SKM-1 treated with dmso at 0.1 percent for 144 hours (cell line): ENCODE measurements around the gene PRPF19.

Source experiments
- DNase-seq: peaks from one replicate; lab custom pipeline; 2025; ENCODE audit not compliant: unreplicated experiment; lab: John Stamatoyannopoulos, UW

The PRPF19 gene

DNA sequence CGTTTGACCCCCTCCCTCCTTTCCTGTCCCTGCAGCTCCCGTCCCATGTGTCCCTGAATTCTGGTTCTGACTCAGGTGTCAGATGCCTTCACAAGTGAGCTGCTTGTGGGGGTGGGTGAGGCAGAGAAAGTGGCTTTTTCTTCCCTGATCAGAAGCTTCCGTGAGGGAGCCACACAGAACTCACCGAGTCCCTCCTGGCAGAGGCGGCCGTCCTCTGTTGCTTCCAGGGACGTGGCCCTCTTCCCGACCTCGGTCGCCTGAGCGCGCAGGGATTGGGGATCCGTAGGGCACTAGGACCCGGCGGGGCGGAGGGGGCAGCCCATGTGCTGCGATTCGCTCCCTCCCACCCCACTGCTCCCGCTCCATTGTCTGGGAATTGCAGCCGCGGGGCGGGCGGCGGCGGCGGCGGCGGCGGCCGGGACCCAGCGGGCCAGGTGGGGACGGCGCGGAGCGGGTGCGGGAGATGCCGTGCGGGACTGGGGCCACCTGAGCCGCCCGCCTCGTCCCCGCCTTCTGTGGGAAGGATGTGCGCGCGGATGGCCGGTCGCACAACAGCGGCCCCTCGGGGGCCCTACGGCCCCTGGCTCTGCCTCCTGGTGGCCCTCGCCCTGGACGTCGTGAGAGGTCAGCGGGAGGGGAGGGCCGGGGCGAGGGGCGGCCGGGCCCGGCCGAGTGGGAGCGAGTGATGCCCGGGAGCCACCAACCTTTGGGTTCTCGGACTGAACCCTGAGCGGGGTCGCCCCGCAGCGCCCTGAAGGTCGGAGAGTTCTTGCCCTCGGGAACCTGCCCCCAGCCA, 17.9 kb upstream of the PRPF19 start, which contains the start of gene TMEM132A:
TSS of gene TMEM132A (plus strand) at position 351 of the 796 bp plus-strand sequence. CDS start at position 525, 174 bp downstream.
- no peak for DNase-seq

DNA sequence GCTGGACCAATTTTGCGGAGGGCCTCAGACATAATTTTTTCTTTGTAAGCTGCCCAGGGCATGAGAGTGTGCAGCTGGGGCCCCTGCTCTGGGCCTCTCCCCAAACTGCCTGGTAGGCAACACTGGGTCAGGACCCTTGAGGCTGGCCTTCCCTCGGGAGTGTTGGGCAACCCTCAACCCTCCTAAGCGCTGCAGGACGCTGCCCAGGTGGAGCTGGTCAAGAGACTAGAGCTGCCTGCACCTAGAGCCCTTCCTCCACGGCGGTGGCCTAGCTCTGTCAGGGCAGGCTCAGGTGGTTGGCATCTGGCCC, 17.4 kb upstream of the PRPF19 start:
- no peak for DNase-seq

DNA sequence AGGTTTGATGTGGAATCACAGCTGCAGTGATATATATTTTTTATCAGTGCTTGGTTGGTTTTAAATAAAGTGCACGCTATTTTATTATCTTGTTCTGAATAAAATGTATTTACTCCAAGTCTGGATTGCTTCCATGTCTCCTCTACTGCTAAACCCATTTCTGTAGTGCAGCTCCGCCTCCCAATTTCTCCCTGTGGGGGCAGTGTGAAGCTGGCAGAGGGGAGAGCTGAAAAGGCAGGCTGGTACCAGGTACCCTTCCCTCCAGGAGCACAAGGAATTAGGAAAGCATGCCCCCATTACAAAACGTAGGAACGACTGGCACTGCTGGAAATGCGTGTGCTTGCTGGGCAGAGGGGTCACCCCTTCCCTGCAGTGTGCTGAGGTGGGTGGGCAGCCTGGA, 16.9 kb upstream of the PRPF19 start:
- no peak for DNase-seq

DNA sequence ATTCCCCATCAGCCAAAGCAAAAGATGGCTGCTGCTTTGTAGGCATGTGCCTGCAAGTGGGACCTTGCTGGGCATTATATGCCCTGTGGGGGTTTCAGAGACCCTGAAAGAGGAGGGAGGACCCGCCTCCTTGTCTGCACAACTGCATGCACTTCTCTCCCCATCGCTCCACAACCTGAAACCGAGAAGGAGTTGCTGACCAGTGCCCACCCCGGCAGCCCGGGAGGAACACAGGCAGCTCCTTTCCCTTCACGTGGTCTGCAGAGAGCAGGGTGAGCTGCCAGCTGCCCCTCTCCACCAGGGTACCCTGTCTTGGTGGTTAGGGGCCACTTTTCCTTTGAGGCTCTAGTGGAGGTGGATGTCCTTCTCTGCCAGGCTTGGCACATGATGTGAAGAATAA, 16.5 kb upstream of the PRPF19 start:
- DNase-seq, result no peak

DNA sequence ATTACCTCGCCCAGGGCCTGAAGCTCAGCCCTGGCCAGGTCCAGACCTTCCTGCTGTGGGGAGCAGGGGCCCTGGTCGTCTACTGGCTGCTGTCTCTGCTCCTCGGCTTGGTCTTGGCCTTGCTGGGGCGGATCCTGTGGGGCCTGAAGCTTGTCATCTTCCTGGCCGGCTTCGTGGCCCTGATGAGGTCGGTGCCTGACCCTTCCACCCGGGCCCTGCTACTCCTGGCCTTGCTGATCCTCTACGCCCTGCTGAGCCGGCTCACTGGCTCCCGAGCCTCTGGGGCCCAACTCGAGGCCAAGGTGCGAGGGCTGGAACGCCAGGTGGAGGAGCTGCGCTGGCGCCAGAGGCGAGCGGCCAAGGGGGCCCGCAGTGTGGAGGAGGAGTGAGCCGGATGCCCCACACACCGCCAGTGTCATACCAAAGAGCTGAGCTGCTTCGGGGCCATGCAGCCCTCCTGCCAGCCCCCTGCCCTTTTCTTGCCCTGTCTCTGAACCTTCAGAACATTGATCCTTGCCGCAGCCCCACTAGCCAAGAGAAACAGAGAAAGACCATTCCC, 15.5 kb upstream of the PRPF19 start:
- no peak for DNase-seq

DNA sequence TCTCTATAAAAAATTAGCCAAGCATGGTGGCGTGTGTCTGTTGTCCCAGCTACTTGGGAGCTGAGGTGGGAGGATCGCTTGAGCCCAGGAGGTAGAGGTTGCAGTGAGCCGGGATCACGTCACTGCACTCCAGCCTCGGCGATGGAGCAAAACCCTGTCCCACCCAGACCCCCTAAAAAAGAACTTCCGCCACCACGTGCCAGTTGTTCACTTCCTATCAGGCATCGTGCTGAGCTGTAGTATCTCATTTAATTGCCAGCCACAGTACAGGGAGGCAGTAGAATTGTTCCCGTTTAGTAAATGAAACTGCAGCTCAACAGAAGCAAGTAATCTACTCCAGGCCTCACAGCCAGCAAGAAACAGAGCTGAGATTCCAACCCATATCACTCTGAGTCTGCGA, 14.9 kb upstream of the PRPF19 start:
- no peak for DNase-seq

DNA sequence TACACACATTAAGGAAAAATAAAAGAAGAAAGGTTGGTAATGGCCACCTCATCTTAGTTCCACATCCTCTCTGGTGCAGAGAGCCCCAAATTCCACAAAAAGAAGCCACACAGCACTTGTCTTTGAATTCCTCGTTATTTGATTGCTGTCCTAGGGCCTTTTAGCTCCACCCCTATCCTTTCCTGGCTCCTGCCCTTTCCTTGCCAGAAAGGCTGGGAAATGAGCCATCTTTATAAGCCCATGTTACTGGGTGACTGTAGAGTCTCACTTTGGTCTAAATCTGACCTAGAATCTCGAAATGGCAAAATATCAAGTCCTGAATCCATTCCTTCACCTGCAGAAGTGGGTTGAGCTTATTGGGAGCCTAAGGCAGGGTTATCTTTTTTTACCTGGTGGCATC, 13.6 kb upstream of the PRPF19 start:
- no peak for DNase-seq

DNA sequence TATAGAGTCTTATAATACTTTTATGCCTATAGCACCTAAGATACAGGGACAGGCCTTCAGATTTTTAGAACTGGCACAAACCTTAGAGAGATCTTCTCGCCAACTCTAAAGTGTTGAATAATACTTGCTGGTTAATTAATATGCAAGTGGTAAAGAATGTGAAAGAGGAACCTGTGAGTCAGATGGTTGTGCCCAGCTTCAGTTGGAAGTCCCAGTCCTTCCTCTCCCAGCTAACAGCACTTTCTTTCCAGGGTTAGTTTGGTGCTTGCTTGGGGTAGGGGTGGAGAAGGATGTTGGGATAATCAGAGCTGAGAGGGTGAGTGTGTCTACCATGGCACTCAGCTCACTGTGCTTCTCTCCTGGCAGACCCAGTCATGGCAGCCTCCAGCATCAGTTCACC, 12.9 kb upstream of the PRPF19 start:
- DNase-seq, result no peak

DNA sequence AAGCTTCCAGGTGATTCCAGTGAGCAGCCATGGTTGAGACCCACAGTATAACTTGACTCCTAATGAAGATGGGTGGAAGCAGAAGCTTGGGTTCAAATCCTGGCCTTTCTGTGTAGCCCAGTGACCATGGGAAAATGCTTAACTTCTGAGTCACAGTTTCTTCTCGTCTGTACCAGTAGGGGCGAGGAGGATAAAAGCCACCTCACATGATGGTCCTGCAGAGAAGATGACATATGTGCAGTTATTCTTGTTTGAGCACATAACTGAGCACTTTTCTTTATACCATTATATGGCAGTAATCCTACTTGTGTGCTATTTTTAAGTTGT, 12.5 kb upstream of the PRPF19 start:
- no peak for DNase-seq

DNA sequence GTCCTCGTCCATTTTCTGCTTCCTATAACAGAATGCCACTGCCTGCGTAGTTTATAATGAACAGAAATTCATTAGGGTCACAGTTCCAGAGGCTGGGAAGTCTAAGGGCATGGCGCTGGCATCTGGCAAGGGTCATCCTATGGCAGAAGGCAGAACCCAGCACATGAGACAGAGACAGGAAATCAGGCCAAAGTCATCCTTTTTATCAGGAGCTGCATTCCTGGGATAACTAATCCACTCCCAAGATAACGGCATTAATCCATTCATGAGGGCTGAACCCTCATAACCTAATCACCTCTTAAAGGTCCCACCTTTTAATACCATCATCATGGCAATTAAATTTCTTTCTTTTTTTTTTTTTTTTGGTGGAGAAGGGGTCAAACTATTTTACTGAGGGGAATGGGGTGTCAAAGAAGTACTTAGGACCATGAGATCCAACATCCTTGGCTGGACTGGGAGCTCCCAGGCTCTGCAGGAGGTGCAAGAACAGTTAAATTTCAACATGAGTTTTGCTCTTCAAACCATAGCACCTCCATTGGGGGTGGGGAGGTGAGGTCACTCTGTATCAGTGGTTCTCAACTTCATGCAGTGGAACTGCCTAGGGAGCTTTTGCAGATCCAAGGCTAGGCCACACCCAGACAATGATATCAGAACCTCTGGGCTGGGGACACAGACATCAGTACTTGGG, 12.0 kb upstream of the PRPF19 start:
- no peak for DNase-seq

DNA sequence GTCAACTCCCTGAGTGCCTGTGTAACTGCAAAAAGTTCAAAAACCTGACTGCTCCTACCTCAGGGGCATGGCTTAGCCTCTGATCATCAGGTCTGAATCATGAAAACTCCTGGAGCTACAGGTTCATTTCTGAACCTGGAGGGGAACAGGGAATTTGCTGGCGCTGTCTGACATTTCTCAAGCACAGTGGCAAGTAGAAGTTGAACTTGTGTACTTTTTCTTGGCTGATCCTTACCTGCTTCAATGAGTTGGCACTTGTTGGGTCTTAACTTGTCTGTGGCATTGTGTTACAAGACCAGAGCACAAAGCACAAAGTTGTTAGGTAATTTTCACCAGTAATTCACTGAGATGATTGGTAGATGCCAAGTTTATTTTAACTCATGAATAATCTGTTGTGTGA, 10.9 kb upstream of the PRPF19 start:
- DNase-seq, result no peak

DNA sequence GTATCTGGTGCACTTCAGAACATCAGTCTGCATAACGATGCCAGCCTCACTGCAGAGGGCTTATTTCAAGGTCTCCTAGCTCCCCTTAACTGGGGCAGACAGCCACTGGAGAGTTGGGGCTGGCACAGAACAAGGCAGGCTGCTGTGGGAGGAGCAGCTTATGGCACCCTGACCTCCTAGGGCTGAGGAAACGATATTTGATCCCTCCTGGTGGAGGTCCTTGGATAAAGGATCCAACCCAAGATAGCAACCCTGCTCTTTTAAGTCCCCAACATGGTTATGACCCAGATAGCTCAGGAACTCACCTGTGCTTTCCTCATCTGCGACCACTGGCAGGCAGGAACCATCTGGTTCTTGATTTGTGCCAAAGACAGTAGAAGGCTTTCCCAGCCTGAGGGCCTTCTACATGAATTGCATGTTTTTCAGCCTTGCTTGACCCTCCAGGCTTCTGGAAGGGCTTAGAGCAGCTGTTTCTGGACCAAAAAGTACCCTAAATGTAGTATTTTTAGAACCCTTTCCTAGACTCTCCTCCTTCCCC, 10.4 kb upstream of the PRPF19 start:
- DNase-seq, result no peak

DNA sequence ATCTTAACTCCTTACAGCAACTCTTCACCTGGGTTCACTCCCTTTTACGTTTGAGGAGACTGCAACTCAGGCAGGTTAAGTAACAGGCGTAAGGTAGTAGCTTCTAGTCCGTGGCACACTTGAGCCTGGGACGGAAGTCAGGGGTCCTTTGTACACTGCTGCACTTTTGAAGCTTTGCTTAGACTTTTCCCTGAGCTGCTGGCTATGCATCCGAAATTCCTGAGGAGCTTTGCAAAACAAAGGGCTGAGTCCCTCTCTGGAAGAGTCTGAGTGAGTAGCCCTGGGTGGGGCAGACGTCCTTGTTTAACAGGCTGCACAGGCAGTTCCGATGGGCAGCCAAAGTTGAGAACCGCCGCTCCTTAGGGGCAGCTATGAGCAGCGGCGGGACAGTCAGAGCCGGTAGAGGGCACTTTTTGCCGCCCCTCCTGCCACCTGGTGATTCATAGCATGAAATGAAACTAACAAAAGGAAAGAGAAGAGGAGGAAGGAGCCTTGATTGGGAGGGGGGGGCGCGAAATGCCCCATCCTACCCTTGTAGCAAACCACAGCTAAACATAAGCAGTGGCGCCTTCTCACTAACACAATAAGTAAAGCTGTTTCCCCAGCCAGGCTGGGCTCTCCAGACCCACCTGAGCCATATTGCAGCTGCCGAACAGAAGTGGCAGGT, 9.0 kb upstream of the PRPF19 start:
- peak; percentile 73 for DNase-seq

DNA sequence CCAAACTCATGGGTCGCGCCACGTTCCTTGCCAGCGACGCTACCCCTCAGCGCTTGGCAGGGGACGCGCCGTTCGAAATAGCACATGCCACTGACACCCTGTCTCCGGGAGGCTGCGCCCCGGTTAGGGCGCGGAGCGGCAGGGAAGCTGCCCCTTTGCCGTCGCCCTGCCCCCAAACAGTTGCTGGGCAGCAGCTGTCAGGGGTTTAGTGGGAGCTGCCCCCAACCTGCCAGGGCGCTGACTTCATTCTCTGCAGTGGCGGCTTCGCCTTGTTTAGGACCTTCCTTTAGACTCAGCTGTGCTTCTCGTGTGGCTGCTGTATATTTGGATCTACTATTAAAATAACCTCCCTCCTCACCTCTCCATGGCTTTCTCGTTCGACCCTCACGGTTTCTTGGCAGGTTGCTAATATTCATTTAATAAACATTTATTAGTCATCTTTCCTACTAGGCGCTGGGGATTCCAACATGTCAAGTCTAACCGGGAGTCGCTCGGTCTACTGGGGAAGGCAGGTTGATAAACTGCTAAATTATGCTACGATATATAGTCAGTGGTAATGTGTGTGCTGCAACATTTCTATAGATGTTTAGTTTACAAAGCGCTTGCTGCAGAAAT, 8.4 kb upstream of the PRPF19 start:
- no peak for DNase-seq

DNA sequence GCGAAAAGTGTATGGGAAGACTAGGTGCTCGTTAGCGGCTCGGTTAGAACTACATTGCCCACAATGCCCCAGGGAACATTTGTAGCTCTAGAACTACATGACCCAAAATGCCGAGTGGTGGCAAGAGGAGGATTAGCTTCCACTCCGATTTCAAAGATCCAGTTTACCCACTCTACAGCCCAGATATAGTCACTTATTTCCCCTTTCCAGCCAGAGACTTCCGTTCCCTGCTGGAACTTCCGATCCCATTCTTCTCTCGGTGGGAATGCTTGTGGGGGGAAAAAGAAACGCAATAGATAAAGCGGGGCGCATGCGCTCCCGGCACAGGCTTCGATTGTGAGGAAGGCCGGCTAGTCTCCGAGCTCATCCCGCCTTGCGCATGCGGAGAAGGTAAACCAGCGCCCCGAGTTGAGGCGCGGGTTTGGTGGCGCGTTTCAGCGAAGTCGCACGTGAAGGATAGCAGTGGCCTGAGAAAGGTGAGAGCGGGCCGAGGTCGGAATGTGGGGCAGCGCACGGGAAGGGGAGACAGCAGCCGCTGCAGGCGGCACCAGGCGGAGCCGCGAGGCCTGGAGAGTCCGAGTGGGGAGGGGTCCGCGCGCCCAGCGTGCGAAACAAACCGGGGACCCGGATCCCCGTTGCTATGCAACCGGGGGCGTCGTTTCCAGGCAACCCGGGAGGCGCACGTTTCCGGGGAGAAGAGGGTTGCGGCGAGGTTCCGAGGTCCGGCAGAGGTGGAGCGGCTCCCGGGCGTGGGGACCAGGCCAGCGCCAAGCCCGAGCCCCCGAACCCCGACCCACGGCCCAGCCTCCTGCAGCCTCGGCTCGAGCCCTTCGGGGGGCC, 7.6 kb upstream of the PRPF19 start, which contains the start of gene TMEM109:
TSS of gene TMEM109 (plus strand) at position 366 of the 840 bp plus-strand sequence. CDS start 5,536 bp downstream, outside the sequence.
- DNase-seq, result peak; percentile 81

DNA sequence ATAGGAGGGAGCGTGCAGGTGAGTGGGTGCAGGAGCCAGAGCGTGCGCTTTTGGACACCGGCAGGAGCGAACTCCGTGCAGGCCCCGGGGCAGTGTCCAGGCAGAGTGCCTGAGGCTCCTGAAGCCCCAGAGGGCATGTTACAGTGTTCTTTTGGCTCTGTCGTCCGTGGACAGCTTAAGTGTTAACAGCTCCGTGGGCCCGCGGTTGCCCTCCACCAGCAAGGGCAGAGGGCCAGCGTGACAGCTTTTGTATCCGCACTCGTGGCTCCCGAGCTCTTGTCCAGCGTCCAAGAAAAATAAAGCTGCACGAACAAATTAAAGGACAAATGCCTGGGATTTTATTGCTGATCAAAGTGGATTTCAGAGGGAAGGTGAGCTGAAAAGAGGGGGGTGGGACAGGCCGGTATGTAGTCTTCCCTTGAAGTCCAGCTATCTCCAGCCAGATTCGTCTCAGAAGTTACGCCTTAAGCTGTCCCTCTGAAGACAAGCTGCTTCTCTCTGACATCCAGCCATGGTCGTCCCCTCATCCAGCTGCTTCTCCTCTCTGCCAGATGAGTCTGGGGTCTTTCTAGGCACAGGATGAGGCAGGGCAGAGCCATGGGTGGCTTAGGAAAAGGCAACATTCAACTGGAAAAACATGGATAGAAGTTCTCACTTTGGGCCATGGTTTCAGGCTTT, 6.6 kb upstream of the PRPF19 start:
- DNase-seq, result no peak

DNA sequence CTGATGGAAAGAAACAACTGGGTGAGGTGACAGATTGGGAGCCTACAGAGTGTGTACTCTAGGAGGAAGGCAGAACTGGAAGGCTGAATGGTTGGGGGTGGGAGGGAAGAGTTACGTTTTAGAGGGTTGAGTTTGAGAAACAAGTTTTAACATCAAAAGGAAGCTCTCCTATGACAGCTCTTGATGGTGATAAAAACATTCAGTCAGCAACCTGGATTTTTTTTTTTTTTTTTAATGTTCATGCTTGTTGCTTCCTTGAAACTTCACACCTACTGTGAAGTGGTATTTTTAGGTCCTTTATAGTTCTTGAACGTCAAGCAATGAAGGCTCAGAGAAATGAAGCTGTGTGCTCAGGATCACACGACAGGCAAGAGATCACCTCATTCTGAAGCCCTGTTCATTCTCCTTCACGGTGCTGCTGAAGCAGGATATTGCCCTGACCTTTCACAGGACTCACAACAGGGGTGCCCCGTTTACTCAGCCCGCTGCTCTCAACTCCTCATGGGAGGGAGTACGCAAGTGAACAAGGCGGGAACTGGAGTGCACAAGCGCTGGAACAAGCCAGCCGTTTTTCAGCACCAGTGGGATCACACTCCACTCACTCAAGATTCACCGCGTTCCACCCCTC, 6.0 kb upstream of the PRPF19 start:
- DNase-seq, result no peak

DNA sequence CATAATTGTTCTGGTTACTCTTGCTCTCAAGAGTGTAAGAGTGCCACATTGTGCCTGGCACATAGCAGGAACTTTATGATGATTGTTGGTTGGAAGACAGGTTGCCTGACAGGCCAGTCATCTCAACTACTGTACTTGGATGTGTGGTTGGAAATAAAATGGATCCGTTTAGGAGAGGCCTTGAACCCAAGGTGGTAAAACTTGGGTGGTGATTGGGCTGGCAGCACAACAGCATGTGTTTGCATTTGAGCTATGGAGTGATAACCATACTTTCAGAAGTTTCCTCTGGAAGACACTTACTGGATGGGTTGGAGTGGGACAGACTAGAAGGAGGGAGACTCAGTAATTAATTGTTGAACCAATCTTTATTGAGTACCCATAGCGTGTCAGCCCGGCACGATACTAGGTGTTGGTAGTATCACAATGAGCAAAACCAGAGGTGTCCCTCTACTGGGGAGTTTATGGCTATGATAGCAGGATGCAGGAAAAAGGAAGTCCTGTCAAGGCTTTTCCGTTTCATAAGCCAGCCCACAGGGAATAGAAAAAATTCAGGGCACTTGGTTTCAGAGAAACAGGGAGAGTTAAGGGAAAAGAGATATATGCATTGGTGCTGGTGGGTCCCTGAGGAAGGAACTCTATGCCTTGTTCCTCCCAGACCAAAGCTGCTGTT, 4.5 kb upstream of the PRPF19 start:
- DNase-seq, result peak; percentile 5

DNA sequence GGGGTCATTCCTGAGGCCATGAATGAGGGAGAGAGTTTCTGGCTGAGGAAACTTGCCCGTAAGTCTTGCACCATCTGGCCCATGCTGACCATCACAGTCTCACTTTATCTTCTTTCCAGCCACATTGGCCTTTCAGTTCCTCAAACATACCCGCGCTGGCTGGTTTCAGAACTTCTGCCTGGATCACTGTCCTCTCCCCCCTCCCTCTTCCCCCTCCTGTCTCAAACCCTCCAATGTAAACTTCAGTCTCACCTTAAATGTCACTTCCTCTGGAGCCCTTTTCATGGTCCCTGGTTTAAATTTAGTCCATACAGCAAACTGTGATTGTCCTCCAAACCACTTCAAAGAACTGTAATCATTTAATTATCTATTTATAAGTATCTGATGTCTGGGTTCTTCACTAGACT, 3.9 kb upstream of the PRPF19 start:
- DNase-seq, result peak; percentile 85
